K562 (cell line): ENCODE results near the gene APOL4. TPM values are rescaled to one million over a fixed set of nuclear protein-coding genes. Genes with fewer than 3 reads are reported as not detected.

Experiments
- BCL6 ChIP-seq: fragments of 250-450 bp; sonication (Bioruptor Pico); IDR thresholded peaks from 2 replicates; pipeline ENCODE4 v1.4.0; 2020
- BCOR ChIP-seq: fragments of 450-650 bp; IDR thresholded peaks from 2 replicates; pipeline ENCODE4 v1.6.1; 2016
- C11orf30 ChIP-seq: fragments of 450-650 bp; IDR thresholded peaks from 2 replicates; pipeline ENCODE4 v1.6.1; 2016; ENCODE audit warnings: low read depth, mild to moderate bottlenecking
- CREM ChIP-seq: IDR thresholded peaks from 2 replicates; pipeline ENCODE4 v1.6.1; 2014; ENCODE audit warnings: antibody characterized with exemption, low read depth
- ELF1 ChIP-seq: fragments of 200-800 bp; sonication (Bioruptor generic); IDR thresholded peaks from 2 replicates; pipeline ENCODE4 v1.6.1; 2016; ENCODE audit warnings: missing genetic modification characterization, missing compliant biosample characterization
- EP300 ChIP-seq: IDR thresholded peaks from 2 replicates; pipeline ENCODE4 v1.6.1; 2012; ENCODE audit warnings: low read length, improper control_type of control experiment
- EZH2 ChIP-seq: IDR thresholded peaks from 2 replicates; pipeline ENCODE4 v1.6.1; 2012; ENCODE audit warnings: low read depth, mild to moderate bottlenecking, inconsistent platforms, low read length, borderline replicate concordance
- FOXK1 ChIP-seq: sonication (generic); formaldehyde crosslinking; IDR thresholded peaks from 2 replicates; pipeline ENCODE4 v1.8.0; 2022; ENCODE audit warnings: missing genetic modification reagents, mild to moderate bottlenecking, borderline replicate concordance
- FOXK2 ChIP-seq, 2 experiments: fragments of 450-650 bp; IDR thresholded peaks in 1 of 2; conservative IDR thresholded peaks in 1 of 2; 2 replicates each; pipeline ENCODE4 v1.6.1; 2016; ENCODE audit warnings: low read depth in 2 of 2, mild to moderate bottlenecking in 1 of 2
- KAT8 ChIP-seq: fragments of 450-650 bp; IDR thresholded peaks from 2 replicates; pipeline ENCODE4 v1.6.1; 2016; ENCODE audit warnings: low read depth, mild to moderate bottlenecking
- KLF10 ChIP-seq: fragments of 250-450 bp; sonication (Bioruptor Pico); IDR thresholded peaks from 2 replicates; pipeline ENCODE4 v1.6.1; 2021; ENCODE audit warnings: matching md5 sums
- L3MBTL2 ChIP-seq: fragments of 450-650 bp; IDR thresholded peaks from 2 replicates; pipeline ENCODE4 v1.6.1; 2016; ENCODE audit warnings: mild to moderate bottlenecking, moderate library complexity
- MAFG ChIP-seq: fragments of 450-650 bp; conservative IDR thresholded peaks from 2 replicates; pipeline ENCODE4 v1.6.1; 2016; ENCODE audit warnings: missing genetic modification characterization, missing compliant biosample characterization
- MAX ChIP-seq: sonication (generic); formaldehyde crosslinking; IDR thresholded peaks from 2 replicates; pipeline ENCODE4 v1.9.0; 2022; ENCODE audit warnings: mild to moderate bottlenecking, missing genetic modification reagents
- MNT ChIP-seq, 2 experiments: fragments of 450-650 bp; conservative IDR thresholded peaks; 2 replicates each; pipeline ENCODE4 v1.6.1; 2017; ENCODE audit warnings: mild to moderate bottlenecking in 2 of 2, moderate library complexity in 2 of 2
- MTA3 ChIP-seq: fragments of 450-650 bp; formaldehyde crosslinking; IDR thresholded peaks from 2 replicates; pipeline ENCODE4 v1.6.1; 2017; ENCODE audit warnings: mild to moderate bottlenecking, borderline replicate concordance
- MYC ChIP-seq, 2 experiments: fragments of 250-450 bp in 1 of 2; sonication (Bioruptor Pico) in 1 of 2; IDR thresholded peaks; 2 replicates each; pipeline versions ENCODE4 v1.5.1 to v1.6.1; 2012 to 2021; ENCODE audit warnings: low read depth in 2 of 2, borderline replicate concordance in 1 of 2, improper control_type of control experiment in 1 of 2, low read length in 1 of 2, mild to moderate bottlenecking in 1 of 2, moderate library complexity in 1 of 2
- PHB ChIP-seq: fragments of 250-450 bp; sonication (Bioruptor Pico); IDR thresholded peaks from 2 replicates; pipeline ENCODE4 v1.5.0; 2021
- PHF8 ChIP-seq: fragments of 200-600 bp; sonication (generic); IDR thresholded peaks from 2 replicates; pipeline ENCODE4 v1.6.1; 2012; ENCODE audit warnings: mixed run types, mild to moderate bottlenecking, inconsistent platforms, low read length, moderate library complexity, borderline replicate concordance
- RBM14 ChIP-seq: fragments of 200-400 bp; formaldehyde crosslinking; IDR thresholded peaks from 2 replicates; pipeline ENCODE4 v1.6.1; 2018; ENCODE audit warnings: low read depth, mild to moderate bottlenecking, low read length, moderate library complexity, borderline replicate concordance; ENCODE audit not compliant: insufficient read depth
- SETDB1 ChIP-seq: IDR thresholded peaks from one replicate; pipeline ENCODE4 v1.6.1; 2012; ENCODE audit warnings: low read length, control low read depth, inconsistent platforms
- SOX6 ChIP-seq: fragments of 450-650 bp; IDR thresholded peaks from 2 replicates; pipeline ENCODE4 v1.6.1; 2014; ENCODE audit warnings: mild to moderate bottlenecking
- ZBTB49 ChIP-seq: sonication (generic); formaldehyde crosslinking; IDR thresholded peaks from 2 replicates; pipeline ENCODE4 v1.8.0; 2022; ENCODE audit warnings: missing genetic modification reagents, mild to moderate bottlenecking, borderline replicate concordance
- ZNF217 ChIP-seq: sonication (generic); formaldehyde crosslinking; IDR thresholded peaks from 2 replicates; pipeline ENCODE4 v1.8.0; 2022; ENCODE audit warnings: mild to moderate bottlenecking, missing genetic modification reagents
- ZNF75A ChIP-seq: fragments of 450-650 bp; formaldehyde crosslinking; IDR thresholded peaks from 2 replicates; pipeline ENCODE4 v1.4.0; 2020; ENCODE audit warnings: mild to moderate bottlenecking
- polyA plus RNA-seq, 8 experiments: library from polyadenylated mRNA; depleted of rRNA in 4 of 8; stranded (reverse) in 5 of 8; unstranded in 3 of 8; fragments of >200 nt; fragmentation: Nextera tagmentation in 2 of 8; fragmentation: Illumina TruSeq in 1 of 8; extraction: Ambion mirVana in 2 of 8; extraction: Trizol in 1 of 8; gene quantifications; 2 replicates each; pipeline versions ENCODE4 v1.2.1 to v1.2.3, GENCODE V29; 2011 to 2014; ENCODE audit warnings: inconsistent platforms in 1 of 8, missing spikeins in 1 of 8
- total RNA-seq, 7 experiments: library from RNA; depleted of rRNA in 6 of 7; stranded (reverse); fragments of >200 nt in 6 of 7; fragmentation: Illumina TruSeq in 2 of 7; extraction: Trizol in 2 of 7; gene quantifications; 2 replicates each; pipeline versions ENCODE4 v1.2.1 to v1.2.3, GENCODE V29; 2011 to 2021; ENCODE audit warnings: low replicate concordance in 1 of 7

Gene APOL4
- total and polyA plus RNA-seq, 9 of the 15 experiments (the other 6 are each of a cell fraction or from before 2014, with no cell fraction given): 6.5 to 15.0 (median 9.8) TPM

GRCh38 chr22:36239401-36240171 is 38.0 kb upstream of the APOL4 start, which contains the start of gene APOL2 (continued):
- TF ChIP-seq MNT (conservative IDR thresholded peaks at IDR 0.05) (peak; percentile 86 to 93), EZH2 (no peak), CREM (peak; percentile 59; the same call in 1 of the 2 replicates), ZNF75A (CRISPR knock-in tag) (no peak), MTA3 (no peak), L3MBTL2 (0 out of 2 replicates have a peak, but pooled peaks have one; percentile 17), ELF1 (tag) (no peak), SETDB1 (no peak), ZBTB49 (CRISPR knock-in tag) (no peak), MAFG (tag) (peak; percentile 50), ZNF217 (CRISPR knock-in tag) (no peak), SOX6 (no peak), PHB (no peak), KLF10 (no peak), MAX (peak; percentile 79), KAT8 (no peak), FOXK2 (conservative IDR thresholded peaks at IDR 0.05 in 1 of 2, IDR thresholded peaks at IDR 0.05 in 1 of 2; ENCODE audit: low read depth in 2 of 2) (peak; percentile 98 to 99), BCOR (no peak), RBM14 (no peak), FOXK1 (CRISPR knock-in tag) (peak; percentile 94), C11orf30 (peak; percentile 55; the same call in 1 of the 2 replicates), EP300 (peak; percentile 30; the same call in 1 of the 2 replicates), BCL6 (CRISPR knock-in tag) (no peak), MYC (IDR thresholded peaks at IDR 0.05; ENCODE audit: low read depth, low read length) (peak; percentile 63), MYC (CRISPR knock-in tag; IDR thresholded peaks at IDR 0.05; ENCODE audit: borderline replicate concordance, low read depth) (no peak), PHF8 (peak; percentile 43; the same call in 1 of the 2 replicates)
